Esophagus muscularis mucosa (tissue), 3 donors: ENCODE results near the gene BCO2.

Experiments
- CTCF ChIP-seq, 3 experiments: fragments of 200-600 bp in 2 of 3; fragments of 450-650 bp in 1 of 3; sonication (generic) in 2 of 3; IDR thresholded peaks; one replicate each; pipeline ENCODE4 v1.5.1; 2017 to 2019; ENCODE audit warnings: antibody characterized with exemption in 3 of 3, mild to moderate bottlenecking in 2 of 3, moderate library complexity in 1 of 3
- POLR2A ChIP-seq: fragments of 450-650 bp; IDR thresholded peaks from one replicate; pipeline ENCODE4 v1.6.1; 2017; ENCODE audit warnings: antibody characterized with exemption, moderate library complexity, mild to moderate bottlenecking, low read depth

DNA sequence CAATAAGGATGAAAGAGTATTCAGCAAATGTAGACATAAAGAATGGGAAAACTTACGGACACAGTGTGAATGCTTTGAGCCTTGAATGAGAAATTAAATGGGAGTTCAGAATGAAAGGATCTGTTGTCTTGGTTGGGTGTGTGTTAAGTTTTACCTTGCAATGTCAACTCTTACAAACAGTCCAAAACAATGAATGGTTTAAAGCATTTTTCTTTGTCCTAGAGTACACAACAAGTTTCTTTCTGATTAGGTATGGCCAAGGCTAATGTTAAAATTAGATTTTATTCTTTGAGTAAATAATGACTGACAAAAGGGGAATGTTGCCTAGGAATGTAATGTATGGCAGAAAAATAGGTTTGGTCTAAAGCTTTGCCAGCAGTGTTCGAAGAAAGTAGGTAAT is 53.4 kb downstream of the BCO2 start:
- TF ChIP-seq POLR2A (no peak), CTCF (IDR thresholded peaks at IDR 0.05) (no peak)
